Activated CD4-positive, alpha-beta T cell treated with anti-CD3 and anti-CD28 coated beads for 1 hour (primary cell): ENCODE measurements around the gene TPD52L1.

Experiments used
- DNase-seq: peaks from one replicate; pipeline ENCODE4 v3.0.0-alpha.2; 2020

The TPD52L1 gene

DNA sequence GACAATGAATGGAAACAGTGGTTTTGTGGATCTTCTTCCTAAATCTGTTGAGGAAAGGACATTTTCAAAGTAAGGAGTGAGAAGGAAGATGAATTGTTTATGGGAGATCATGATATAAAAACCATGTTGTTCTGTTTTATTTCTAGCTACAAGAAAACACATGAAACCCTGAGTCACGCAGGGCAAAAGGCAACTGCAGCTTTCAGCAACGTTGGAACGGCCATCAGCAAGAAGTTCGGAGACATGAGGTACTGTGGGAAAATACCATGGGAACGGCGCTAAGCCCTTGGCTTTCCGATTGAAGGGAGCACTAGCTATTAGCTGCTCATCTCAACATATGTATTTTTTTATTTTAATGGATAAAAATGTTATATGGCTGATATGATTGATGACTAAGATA lies 94.6 kb downstream of the TPD52L1 start:
- no peak for DNase-seq

- DNase-seq, result no peak
Observed at GRCh38 chr6:125250511-125250910, 96.9 kb downstream of the TPD52L1 start.

DNA sequence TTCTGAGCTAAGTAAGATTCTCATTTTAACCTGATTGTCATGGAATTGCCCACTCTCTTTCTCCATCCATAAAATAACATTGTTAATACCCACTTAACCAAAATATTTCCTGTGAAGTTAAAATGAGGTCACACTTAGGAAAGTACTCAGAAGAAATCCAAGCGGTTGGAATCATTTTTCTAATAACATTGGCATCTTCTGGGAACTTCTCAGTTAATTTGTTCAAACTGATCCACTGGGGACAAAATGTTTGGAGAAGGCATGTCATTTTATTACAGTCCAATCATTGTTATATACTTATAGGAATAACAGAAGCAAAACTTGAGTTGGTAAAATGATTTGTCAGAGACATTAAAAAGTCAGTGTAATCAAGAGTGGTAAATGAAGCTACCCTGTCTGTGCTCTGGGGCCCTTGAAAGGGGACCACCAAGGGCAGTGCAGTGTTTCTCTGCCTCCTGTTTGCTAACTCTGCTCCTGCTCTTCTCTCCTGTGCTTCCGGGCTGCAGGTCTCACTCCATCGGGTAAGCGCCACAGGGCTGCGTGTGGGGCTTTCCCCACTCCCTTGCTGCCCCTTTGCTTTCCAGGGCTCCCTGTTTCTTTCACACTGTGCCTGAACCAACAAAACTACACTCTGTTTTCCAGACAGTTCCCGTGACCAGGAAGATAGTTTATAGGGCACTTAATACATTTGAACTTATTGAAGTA lies 98.1 kb downstream of the TPD52L1 start:
- DNase-seq, result no peak

DNA sequence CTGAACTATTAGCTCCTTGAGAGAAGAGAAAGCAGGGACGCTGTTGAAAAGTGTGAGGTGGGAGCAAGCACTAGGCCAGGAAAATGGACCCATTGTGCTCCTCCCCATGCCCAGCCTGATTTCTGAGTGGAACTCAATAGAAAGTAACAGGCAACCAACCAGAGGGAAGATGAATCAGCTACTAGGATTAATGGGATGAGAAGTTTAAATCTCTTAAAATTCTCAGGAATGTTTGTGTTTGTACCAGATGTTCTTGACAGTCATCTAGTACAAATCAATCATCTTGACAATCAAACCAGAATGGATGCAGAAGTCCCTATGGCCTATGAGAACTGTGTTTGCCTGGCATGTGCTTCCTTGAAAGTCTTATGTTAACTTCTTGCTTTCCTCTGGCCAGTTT lies 99.3 kb downstream of the TPD52L1 start:
- no peak for DNase-seq

DNA sequence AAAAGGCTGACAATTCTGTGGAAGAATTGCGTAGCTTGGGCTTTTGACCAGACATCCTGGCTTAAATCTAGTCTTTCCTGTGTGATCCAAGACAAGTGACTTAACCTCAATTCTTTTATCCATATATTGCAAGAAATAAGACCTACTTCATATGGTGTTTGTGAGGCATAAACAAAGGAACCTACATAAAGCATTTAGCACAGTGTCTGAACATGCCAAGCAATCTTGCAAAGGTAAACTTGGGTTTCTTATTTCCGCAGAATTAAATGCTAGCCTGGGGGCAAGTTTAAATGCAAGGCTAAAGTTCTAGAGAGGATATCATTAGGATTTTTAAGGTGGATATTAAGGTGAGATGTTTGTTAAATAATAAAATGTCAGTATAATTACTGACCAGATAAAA lies 100.3 kb downstream of the TPD52L1 start:
- DNase-seq, result no peak

DNA sequence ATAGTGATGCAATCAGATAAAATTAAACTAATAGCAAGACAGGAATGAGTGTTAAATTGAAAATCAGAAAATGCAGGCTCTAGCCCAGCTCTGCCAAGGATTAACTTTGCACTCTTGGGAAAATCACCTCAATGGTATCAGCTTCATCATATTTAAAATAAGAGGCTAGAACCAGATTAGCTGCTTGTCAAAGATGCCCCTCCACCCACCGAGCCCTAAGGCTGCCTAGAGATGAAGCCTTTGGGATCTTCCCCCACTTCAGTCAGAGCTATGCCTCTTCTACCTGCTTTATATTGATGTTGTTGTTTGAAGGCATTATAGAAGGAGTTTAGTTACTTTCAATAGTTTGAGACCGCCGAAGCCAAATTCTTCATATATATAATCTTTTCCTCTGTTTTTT lies 100.7 kb downstream of the TPD52L1 start:
- no peak for DNase-seq

GRCh38 chr6:125255201-125255600 lies 101.6 kb downstream of the TPD52L1 start:
- DNase-seq, result no peak

DNA sequence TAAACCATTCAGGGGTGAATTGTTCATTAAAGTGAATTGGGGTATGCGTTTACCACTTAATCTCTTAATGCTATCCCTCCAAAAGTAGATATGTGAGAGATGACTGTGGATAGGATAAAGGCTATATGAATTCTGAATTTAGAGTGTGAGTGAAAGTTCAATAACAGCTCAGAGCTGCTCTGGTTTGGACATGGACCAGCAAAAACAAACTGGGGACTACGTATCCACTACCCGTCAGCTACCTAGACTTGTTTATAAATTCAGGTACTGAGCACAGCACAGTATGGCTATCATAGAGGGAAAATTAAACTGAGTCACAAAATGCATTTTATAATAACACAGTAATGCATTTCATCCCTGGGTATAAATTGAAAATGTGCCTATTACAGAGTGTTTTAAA lies 103.8 kb downstream of the TPD52L1 start:
- DNase-seq, result no peak

DNA sequence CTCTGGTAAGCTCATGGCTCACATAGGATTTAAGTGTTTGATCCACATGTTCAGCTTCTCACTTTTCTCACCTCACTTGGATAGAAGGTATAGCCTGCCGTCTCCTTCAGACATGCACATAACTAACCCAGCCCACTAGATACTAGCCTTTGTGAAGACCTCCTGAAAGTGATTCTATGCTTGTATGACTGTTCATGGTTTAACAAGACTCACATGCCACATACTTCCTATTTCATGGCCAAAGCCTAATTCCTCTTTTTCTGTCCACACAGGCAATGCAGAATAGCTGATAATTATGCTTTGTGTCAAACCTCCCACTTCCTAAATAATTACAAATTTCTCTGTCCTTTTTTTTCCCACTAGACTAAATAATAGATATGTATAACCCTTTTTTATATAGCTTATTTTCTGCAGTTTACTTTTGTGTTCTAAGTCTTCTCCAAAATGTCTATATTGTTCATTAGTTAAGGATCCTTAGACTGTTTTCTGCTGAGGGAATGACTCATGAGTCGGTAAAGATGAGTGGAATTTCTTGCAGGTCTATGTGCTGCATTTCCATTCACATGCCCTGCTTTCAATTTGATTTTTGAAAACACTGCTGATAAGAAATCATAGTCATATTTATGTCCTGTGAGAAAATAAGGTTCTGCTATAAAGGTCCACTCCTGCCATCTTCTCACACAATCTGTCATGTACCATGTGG lies 105.2 kb downstream of the TPD52L1 start:
- no peak for DNase-seq

DNA sequence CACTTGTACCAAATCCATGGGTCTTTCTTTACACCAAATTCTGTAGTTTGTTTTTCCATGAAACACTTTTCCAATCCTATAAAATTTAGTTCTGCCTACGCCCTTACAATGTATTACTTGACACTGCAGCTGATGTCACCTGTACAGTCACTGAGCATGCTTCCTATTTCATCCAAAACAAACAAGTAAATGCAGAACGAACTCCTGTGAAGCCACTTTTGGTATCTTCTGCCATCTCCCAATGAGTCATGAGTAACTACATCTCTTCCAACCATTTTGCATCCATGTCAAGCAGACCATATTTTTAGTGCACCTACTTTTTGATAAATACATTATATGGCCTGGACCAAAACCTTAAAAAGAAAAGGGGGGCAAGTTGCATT lies 105.8 kb downstream of the TPD52L1 start:
- no peak for DNase-seq

- no peak for DNase-seq
Observed at GRCh38 chr6:125262016-125263013, 108.7 kb downstream of the TPD52L1 start.

GRCh38 chr6:125264476-125264875 lies 110.9 kb downstream of the TPD52L1 start:
- no peak for DNase-seq

GRCh38 chr6:125267806-125268523 lies 114.4 kb downstream of the TPD52L1 start:
- no peak for DNase-seq

DNA sequence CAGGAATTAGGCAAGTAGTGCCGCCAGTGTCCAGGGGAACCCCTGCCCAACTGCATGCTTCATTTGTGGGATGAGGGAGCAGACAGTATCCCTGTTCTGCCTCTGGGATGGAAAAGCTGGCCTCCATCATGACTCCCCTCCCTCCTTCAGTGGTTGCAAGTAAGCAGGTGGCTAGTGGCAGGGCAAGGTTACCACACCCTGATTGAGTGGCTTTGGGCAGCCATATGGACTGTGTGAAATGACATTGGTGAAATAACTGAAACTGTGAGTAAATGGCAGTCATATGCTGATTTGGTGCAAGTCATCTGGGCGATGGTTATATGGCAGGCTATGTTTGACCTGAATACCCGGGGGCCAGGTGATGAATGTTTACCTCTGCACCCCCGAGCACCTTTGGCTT lies 115.2 kb downstream of the TPD52L1 start:
- no peak for DNase-seq

DNA sequence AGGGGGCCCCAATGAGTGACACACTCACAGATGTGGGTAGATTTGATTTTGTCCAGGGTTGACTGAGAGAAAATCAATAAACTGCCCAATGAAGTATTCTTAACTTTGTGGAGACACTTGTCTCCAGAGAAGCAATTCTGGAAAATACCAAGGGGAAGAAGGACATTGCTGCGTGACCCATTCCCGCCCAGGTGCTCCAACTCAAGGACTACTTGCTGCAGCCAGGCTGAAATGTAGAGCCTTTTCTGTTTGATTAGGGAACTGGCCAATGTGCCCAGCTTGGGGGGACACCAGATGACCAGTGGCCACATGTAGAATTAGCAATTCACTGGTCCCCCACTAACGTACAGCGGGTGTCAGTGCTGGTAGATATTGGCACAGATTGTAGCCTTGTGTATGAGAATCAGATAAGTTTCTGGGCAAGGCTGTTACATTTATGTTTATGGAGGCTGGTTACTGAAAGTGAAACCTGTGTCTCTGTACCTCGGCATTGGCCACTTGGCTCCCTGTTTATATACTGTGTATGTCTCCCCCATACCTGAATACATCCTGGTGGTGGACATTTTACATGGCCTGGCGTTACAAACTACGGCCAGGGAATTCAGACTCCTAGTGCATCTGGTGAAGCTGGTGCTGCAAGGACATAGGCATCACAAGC lies 115.9 kb downstream of the TPD52L1 start:
- DNase-seq, result no peak

GRCh38 chr6:125270380-125270779 lies 116.8 kb downstream of the TPD52L1 start:
- DNase-seq, result no peak

- DNase-seq, result no peak
Observed at GRCh38 chr6:125271486-125272159, 118.0 kb downstream of the TPD52L1 start.

- no peak for DNase-seq
Observed at GRCh38 chr6:125273251-125273650, 119.7 kb downstream of the TPD52L1 start.

GRCh38 chr6:125273965-125274364 lies 120.4 kb downstream of the TPD52L1 start:
- DNase-seq, result no peak

GRCh38 chr6:125274935-125275334 lies 121.4 kb downstream of the TPD52L1 start:
- no peak for DNase-seq

DNA sequence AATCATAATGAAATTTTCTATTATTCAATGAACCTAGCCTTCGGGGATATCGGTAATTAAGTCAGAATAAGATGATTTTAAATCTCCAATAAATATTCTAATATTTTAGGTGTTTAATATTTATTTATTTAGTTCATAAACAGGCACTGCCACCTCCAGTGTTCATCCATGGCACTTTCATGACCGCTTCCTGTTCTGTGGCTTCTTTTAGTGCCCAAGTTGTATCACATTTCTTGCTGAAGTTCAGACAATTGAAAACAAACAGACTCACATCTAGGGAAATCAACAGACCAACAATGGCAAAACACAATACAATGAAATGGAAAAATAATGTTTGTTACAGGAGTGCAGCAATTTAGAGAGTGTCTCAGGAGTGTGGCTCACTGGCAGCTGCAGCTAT lies 122.2 kb downstream of the TPD52L1 start:
- no peak for DNase-seq

DNA sequence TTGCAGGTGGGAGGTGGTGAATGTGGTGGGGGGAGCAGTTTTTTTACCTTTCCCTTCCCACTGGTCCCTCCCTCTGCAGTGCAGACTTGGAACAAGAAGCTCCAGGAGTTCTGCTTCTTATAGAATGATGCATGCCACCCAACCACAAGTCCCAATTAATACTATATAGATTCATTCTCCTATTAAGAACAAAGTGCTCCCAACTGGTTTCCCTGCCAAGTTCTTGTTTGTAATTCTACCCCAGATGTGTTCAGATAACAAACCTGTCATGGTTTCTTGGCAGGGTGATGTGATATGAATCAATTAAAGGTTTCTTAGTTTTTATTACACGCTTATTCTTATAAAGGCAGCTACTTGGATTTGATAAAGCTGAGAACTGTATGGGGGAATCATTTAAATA lies 124.3 kb downstream of the TPD52L1 start:
- DNase-seq, result no peak
